ENCODE results near the gene ZFHX3.

The ZFHX3 gene

GRCh38 chr16:73047221-73047535 is 750 bp downstream of the ZFHX3 start:
- no peak for TF ChIP-seq CTCF (conservative IDR thresholded peaks at IDR 0.05; ENCODE audit: control insufficient read depth, insufficient read depth, low read depth, low read length)
- DNase-seq (ENCODE audit: low read depth) = peak; percentile 43
- peak overlapping the region; percentile 54 for H3K4me3 ChIP-seq (ENCODE audit: control insufficient read depth, low read depth, low read length)

- DNase-seq (ENCODE audit: low read depth) = no peak
- no peak for TF ChIP-seq CTCF (conservative IDR thresholded peaks at IDR 0.05; ENCODE audit: control insufficient read depth, insufficient read depth, low read depth, low read length)
- no peak overlapping the region for H3K4me3 ChIP-seq (ENCODE audit: control insufficient read depth, low read depth, low read length)
Measured at GRCh38 chr16:73046849-73047214, 1.1 kb downstream of the ZFHX3 start.

- TF ChIP-seq CTCF (conservative IDR thresholded peaks at IDR 0.05; ENCODE audit: control insufficient read depth, insufficient read depth, low read depth, low read length) = no peak
- DNase-seq (ENCODE audit: low read depth) = no peak
- H3K4me3 ChIP-seq (ENCODE audit: control insufficient read depth, low read depth, low read length) = no peak overlapping the region
Measured at GRCh38 chr16:73046202-73046848, 1.6 kb downstream of the ZFHX3 start.

- TF ChIP-seq CTCF (conservative IDR thresholded peaks at IDR 0.05; ENCODE audit: control insufficient read depth, insufficient read depth, low read depth, low read length) = no peak
- H3K4me3 ChIP-seq (ENCODE audit: control insufficient read depth, low read depth, low read length) = no peak overlapping the region
- no peak for DNase-seq (ENCODE audit: low read depth)
Measured at GRCh38 chr16:73043828-73044467, 4.0 kb downstream of the ZFHX3 start.

- DNase-seq (ENCODE audit: low read depth) = no peak
- TF ChIP-seq CTCF (conservative IDR thresholded peaks at IDR 0.05; ENCODE audit: control insufficient read depth, insufficient read depth, low read depth, low read length) = no peak
Measured at GRCh38 chr16:73042807-73043206, 5.1 kb downstream of the ZFHX3 start.

GRCh38 chr16:73041676-73042075 is 6.3 kb downstream of the ZFHX3 start:
- H3K4me3 ChIP-seq (ENCODE audit: control insufficient read depth, low read depth, low read length) = no peak overlapping the region
- TF ChIP-seq CTCF (conservative IDR thresholded peaks at IDR 0.05; ENCODE audit: control insufficient read depth, insufficient read depth, low read depth, low read length) = no peak
- DNase-seq (ENCODE audit: low read depth) = no peak

More at GRCh38 chr16:73042807-73043206, 5.1 kb downstream of the ZFHX3 start:
- H3K4me3 ChIP-seq (ENCODE audit: control insufficient read depth, low read depth, low read length) = no peak overlapping the region
